ENCODE data around the gene SLC25A2. TPM values are rescaled to one million over a fixed set of nuclear protein-coding genes. Genes with fewer than 3 reads are reported as not detected.
"Not testable (repeated sequence)": the region's sequence is repeated elsewhere in the genome, so short reads cannot be mapped to it uniquely, and the experiment has no call there.

Gene SLC25A2
- total RNA-seq, 2 donors from 2014 or later: not detected

DNA sequence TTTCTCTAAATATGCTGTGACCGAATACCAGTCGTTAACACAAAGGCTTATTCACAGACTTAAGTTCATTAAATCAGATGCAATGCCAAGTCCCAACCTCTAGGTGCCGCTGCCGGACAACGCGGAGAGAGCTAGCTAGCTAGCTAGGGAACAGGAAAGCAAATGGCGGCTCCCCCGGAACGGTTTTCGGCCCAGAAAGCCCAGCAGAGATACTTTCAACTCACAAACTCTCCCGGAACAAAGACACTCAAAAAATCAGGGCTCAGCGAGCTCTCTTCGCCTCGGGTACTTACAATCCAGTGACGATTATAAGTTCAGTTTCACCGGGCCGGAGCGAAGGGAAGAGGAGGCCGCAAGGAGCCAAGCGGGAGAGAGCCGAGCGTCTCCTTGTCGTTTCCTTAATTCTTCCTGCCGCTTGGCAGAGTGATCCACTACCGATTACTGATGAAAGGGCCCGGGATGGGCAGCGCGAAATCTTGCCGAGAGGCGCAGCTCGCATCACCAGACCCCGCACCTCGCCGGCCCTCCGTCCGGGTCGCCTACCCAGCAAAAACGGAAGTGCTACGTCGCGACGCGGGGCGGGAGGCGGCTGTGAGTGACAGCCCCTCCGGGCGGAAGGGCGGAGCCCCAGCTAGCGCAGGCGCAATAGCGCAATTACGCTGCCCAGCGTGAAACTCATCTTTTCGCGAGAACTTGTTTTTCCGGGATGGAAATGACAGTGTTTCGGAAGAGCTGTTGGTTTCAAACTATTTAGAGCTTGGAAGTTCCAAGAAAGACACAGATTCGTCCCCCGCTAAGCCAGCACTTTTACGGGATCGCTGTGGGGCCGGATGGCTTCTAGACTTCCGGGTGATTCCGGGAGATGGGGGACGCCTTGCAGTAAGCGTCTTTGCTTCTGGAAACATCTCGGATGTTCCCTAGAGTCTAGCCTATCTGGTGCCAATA is 16.6 kb upstream of the SLC25A2 start, which contains the start of gene TAF7:
Gene TAF7 (minus strand): TSS at position 560 of the 945 bp plus-strand sequence. CDS start 740 bp downstream, outside the sequence.
- intact Hi-C loops (cut with DNase I): loop anchor here in 1 of 2 donors (5.0 kb wide), 1 partner anchor 242 kb away; no protein-coding TSS in a partner anchor
- DNase-seq: peak; percentile 92
- ATAC-seq: peak; percentile 100

DNA sequence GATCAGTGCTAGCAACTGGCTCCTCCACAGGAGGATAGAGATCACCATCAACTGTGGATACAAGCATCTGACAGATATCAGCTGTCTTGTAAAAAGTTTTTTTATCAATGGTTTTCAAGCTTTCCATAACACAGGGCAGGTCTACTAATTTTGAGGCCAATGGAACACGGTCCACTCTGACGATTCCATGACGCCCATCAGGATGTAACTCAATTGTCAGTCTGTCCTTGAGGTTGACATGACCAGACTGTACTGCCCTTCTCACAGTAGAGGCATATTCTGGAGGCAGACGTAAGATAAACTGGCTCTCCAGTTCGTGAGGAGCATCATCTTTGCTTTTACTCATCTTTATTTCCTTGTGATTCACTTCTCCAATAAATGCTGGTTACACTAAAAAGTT is 15.8 kb upstream of the SLC25A2 start:
- DNase-seq (no peak), ATAC-seq (no peak)
- intact Hi-C loops (cut with DNase I): loop anchor here in 1 of 2 donors (5.0 kb wide), 1 partner anchor 243 kb away; no protein-coding TSS in a partner anchor

DNA sequence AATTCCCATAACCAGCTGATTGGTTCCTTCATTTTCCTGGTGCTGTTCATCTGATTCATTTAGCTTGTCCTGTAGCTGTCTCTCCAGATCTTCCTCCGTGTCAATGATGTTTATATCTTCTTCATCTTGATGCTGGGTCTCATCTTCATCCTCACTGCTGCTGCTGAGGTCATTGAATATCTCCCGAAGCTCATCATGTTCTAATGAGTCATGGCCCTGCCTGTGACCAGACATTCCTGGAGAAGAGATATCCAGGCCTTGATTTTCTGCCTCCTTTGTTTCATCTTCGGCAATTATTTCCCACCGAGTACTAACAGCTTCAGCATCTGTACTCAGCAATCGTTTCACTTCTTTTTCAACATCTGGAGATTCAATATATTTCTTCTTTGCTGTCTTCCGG is 15.4 kb upstream of the SLC25A2 start:
- DNase-seq (no peak), ATAC-seq (no peak)
- intact Hi-C loops (cut with DNase I): no loop called here

DNA sequence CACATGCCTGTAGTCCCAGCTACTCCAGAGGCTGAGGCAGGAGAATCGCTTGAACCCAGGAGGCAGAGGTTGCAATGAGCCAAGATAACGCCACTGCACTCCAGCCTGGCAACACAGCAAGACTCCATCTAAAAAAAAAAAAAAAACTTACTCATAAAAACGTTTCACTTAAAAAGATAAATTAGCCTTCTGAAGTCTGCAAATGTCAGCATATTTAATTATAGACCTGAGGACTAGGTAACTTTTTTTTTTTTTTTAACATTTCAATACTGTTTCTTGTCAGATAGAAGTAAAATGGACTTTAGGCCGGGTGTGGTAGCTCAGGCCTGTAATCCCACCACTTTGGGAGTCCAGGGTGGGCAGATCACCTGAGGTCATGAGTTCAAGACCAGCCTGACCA is 13.1 kb upstream of the SLC25A2 start:
- intact Hi-C loops (cut with DNase I); ATAC-seq; DNase-seq: not testable (repeated sequence)

GRCh38 chr5:141313711-141314110 is 9.9 kb upstream of the SLC25A2 start:
- intact Hi-C loops (cut with DNase I): no loop called here
- DNase-seq (no peak), ATAC-seq (no peak)

DNA sequence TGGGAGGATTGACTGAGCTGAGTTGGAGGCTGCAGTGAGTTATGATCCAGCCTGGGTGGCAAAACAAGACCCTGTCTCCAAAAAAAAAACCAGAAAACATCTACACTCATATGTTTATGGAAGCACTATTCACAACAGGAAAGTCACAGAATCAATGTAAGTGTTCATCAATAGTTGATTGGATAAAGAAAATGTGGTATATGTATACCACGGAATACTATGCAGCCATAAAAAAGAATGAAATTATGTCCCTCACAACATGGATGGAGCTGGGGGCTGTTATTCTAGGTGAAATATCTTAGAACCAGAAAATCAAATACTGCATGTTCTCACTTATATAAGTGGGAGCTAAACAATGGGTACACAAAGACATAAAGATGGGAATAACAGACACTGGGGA is 2.8 kb upstream of the SLC25A2 start:
- ATAC-seq (no peak), DNase-seq (no peak)
- intact Hi-C loops (cut with DNase I): no loop called here

GRCh38 chr5:141298376-141298775 is 5.5 kb downstream of the SLC25A2 start:
- ATAC-seq (no peak), DNase-seq (no peak)
- intact Hi-C loops (cut with DNase I): no loop called here

GRCh38 chr5:141272906-141273305 is 30.9 kb downstream of the SLC25A2 start:
- ATAC-seq: no peak
- no peak for DNase-seq
- intact Hi-C loops (cut with DNase I): no loop called here

DNA sequence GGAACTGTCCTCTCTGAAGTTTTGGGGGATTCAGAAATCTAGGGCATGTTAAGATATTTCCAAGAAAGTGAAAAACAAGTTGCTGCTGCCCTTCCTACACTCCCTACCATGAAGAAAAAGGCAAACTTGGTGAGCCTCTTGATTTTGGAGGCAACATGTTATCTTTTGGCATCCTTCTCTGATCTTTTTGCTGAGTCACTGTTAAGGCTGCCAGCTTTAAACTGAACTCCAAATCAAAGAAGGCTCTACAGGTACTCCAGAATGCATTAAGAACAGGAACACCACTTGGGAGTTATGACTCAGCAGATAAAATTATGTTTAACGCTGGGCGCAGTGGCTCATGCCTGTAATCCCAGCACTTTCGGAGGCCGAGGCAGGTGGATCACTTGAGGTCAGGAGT is 34.7 kb downstream of the SLC25A2 start:
- no peak for DNase-seq
- intact Hi-C loops (cut with DNase I): no loop called here

DNA sequence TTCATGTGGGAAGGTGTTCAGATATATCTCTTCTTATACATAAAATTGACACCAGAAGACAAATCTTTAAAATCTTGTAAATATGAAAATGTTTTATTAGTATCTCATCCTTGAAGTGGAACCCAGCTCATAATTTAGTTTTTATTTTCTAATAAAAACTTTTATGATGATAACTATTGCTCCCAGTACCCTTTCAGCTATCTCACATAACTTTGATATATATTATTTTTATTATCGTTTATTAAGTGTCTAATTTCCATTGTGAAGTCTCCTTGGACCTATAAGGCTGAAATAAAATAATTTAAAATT is 42.7 kb downstream of the SLC25A2 start:
- ATAC-seq (no peak), DNase-seq (no peak)
- intact Hi-C loops (cut with DNase I): no loop called here

More for the DNA sequence above, 34.7 kb downstream of the SLC25A2 start:
- ATAC-seq: no peak

DNA sequence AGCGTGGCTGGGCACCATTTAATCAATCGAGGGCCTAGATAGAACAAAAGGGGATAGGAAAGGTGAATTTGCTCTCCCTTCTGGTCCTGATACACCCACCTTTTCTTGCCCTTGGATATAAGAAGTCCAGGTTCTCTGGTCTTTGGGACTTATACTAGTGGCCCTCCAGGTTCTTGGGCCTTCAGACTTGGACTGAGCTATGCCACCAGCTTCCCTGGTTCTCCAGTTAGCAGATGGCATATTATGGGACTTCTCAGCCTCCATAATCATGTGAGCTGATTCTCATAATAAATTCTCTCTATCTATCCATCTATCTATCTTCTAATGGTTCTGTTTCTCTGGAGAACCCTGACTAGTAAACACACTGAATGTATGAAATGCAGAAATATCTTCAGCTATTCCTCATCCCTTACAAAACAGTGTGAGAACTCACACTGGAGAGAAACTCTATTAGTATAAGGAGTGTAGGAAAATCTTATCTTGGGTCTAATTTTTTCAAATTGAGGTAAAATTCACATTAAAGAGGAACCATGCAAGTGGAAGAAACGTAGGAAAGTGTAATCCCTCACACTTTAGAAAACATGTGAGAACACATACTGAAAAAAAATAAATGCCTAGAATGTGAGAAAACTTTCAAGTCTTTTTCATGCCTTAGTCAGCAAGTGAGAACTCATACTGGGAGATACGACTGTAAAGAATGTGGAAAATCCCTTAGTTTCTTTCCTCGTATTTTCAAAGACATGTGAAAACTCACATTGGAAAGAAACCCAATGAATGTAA is 43.2 kb downstream of the SLC25A2 start:
- ATAC-seq: no peak
- DNase-seq: no peak
- intact Hi-C loops (cut with DNase I): no loop called here

- DNase-seq: no peak
- intact Hi-C loops (cut with DNase I): no loop called here
- no peak for ATAC-seq
These were observed 44.9 kb downstream of the SLC25A2 start for GRCh38 chr5:141258948-141259347.

GRCh38 chr5:141258464-141258863 is 45.4 kb downstream of the SLC25A2 start:
- no peak for ATAC-seq
- intact Hi-C loops (cut with DNase I): no loop called here
- no peak for DNase-seq

Other genes starting within 250 kb of the SLC25A2 start
- 1 to 10 TPM; 2.9 to 3.1 TPM for gene PCDHB2, start 209.4 kb downstream of the SLC25A2 start, total RNA-seq
- 1 to 10 TPM; 1.3 to 1.9 TPM for gene PCDHB3, start 203.6 kb downstream of the SLC25A2 start, total RNA-seq
- 1 to 10 TPM; 1.6 to 2.4 TPM for gene PCDHB4, start 182.2 kb downstream of the SLC25A2 start, total RNA-seq
- gene PCDHB5, start 168.8 kb downstream of the SLC25A2 start, total RNA-seq: 1 to 10 TPM; 2.7 to 3.1 TPM
- under 1 TPM; 0.71 to 0.86 TPM for gene PCDHB6, start 154.0 kb downstream of the SLC25A2 start, total RNA-seq
- gene PCDHB7, start 131.4 kb downstream of the SLC25A2 start, total RNA-seq: 1 to 10 TPM; 1.0 to 1.7 TPM
- 1 to 10 TPM; 2.6 to 6.1 TPM for gene PCDHB8, start 126.3 kb downstream of the SLC25A2 start, total RNA-seq
- gene PCDHB16, start 121.7 kb downstream of the SLC25A2 start, total RNA-seq: 1 to 10 TPM; 2.6 to 3.1 TPM
- gene PCDHB9, start 116.9 kb downstream of the SLC25A2 start, total RNA-seq: 1 to 10 TPM; 2.5 to 4.3 TPM
- 1 to 10 TPM; 1.3 to 1.5 TPM for gene PCDHB10, start 111.7 kb downstream of the SLC25A2 start, total RNA-seq
- gene PCDHB11, start 104.4 kb downstream of the SLC25A2 start, total RNA-seq: 1 to 10 TPM; 1.8 to 3.3 TPM
- 1 to 10 TPM; 2.4 to 2.6 TPM for gene PCDHB12, start 95.3 kb downstream of the SLC25A2 start, total RNA-seq
- 1 to 10 TPM; 3.5 to 5.3 TPM for gene PCDHB13, start 90.1 kb downstream of the SLC25A2 start, total RNA-seq
- gene PCDHB14, start 80.7 kb downstream of the SLC25A2 start, total RNA-seq: 1 to 10 TPM; 3.9 to 5.8 TPM
- 1 to 10 TPM; 4.5 to 5.7 TPM for gene PCDHB15, start 58.7 kb downstream of the SLC25A2 start, total RNA-seq
- gene TAF7, start 16.7 kb upstream of the SLC25A2 start, total RNA-seq: 10 to 100 TPM; 86.3 to 93.5 TPM
- 1 to 10 TPM; 1.4 to 1.8 TPM for gene PCDHGA1, start 26.5 kb upstream of the SLC25A2 start, total RNA-seq
- 1 to 10 TPM; 4.5 to 7.3 TPM for gene PCDHGA2, start 34.7 kb upstream of the SLC25A2 start, total RNA-seq
- 1 to 10 TPM; 5.0 to 5.8 TPM for gene PCDHGA3, start 39.8 kb upstream of the SLC25A2 start, total RNA-seq
- 1 to 10 TPM; 3.0 to 3.2 TPM for gene PCDHGB1, start 46.0 kb upstream of the SLC25A2 start, total RNA-seq
- 1 to 10 TPM; 4.0 to 4.3 TPM for gene PCDHGA4, start 51.0 kb upstream of the SLC25A2 start, total RNA-seq
- gene PCDHGB2, start 55.9 kb upstream of the SLC25A2 start, total RNA-seq: 1 to 10 TPM; 4.0 to 5.4 TPM
- 1 to 10 TPM; 3.5 to 4.3 TPM for gene PCDHGA5, start 60.1 kb upstream of the SLC25A2 start, total RNA-seq
- gene PCDHGB3, start 66.2 kb upstream of the SLC25A2 start, total RNA-seq: 1 to 10 TPM; 3.9 to 4.6 TPM
- 1 to 10 TPM; 3.7 to 4.4 TPM for gene PCDHGA6, start 69.8 kb upstream of the SLC25A2 start, total RNA-seq
- 1 to 10 TPM; 3.2 to 3.5 TPM for gene PCDHGA7, start 78.7 kb upstream of the SLC25A2 start, total RNA-seq
- gene PCDHGB4, start 83.6 kb upstream of the SLC25A2 start, total RNA-seq: 1 to 10 TPM; 4.4 to 4.5 TPM
- gene PCDHGA8, start 88.6 kb upstream of the SLC25A2 start, total RNA-seq: 1 to 10 TPM; 2.9 to 3.7 TPM
- gene PCDHGB5, start 93.9 kb upstream of the SLC25A2 start, total RNA-seq: 1 to 10 TPM; 6.4 to 7.7 TPM
- gene PCDHGA9, start 98.7 kb upstream of the SLC25A2 start, total RNA-seq: 1 to 10 TPM; 3.6 to 4.0 TPM
- 1 to 10 TPM; 4.9 to 5.2 TPM for gene PCDHGB6, start 104.0 kb upstream of the SLC25A2 start, total RNA-seq
- gene PCDHGA10, start 108.9 kb upstream of the SLC25A2 start, total RNA-seq: 1 to 10 TPM; 3.3 to 4.6 TPM
- 1 to 10 TPM; 7.6 to 8.8 TPM for gene PCDHGB7, start 113.6 kb upstream of the SLC25A2 start, total RNA-seq
- 1 to 10 TPM; 3.2 to 3.5 TPM for gene PCDHGA11, start 117.0 kb upstream of the SLC25A2 start, total RNA-seq
- gene PCDHGA12, start 126.5 kb upstream of the SLC25A2 start, total RNA-seq: 1 to 10 TPM; 4.5 to 6.5 TPM
- 10 to 100 TPM; 33.7 to 39.1 TPM for gene PCDHGC3, start 171.9 kb upstream of the SLC25A2 start, total RNA-seq
- 1 to 10 TPM; 1.4 to 1.7 TPM for gene PCDHGC4, start 181.0 kb upstream of the SLC25A2 start, total RNA-seq
- gene PCDHGC5, start 185.0 kb upstream of the SLC25A2 start, total RNA-seq: 1 to 10 TPM in 1 of 2 donors, under 1 TPM in 1; 0.97 to 1.7 TPM